H1 (cell line): ENCODE results near the gene HBS1L. TPM values are rescaled to one million over a fixed set of nuclear protein-coding genes. Genes with fewer than 3 reads are reported as not detected.

Source experiments
- CTCF ChIA-PET: fragments of 300-600 bp; sonication (Branson Sonifier 250); formaldehyde crosslinking; loops from one replicate; lab custom pipeline; 2021; ENCODE audit not compliant: partially characterized antibody; lab: Charles Lee
- POLR2A ChIA-PET: fragments of 300-600 bp; sonication (Branson Sonifier 250); formaldehyde crosslinking; loops from one replicate; lab custom pipeline; 2021; ENCODE audit warnings: inconsistent platforms; ENCODE audit not compliant: partially characterized antibody; lab: Charles Lee
- DNase-seq, 2 experiments: peaks; one replicate each; pipeline versions ENCODE4 v3.0.0 to v3.0.0-alpha.2; 2010 to 2022; ENCODE audit warnings: low spot score in 2 of 2, low read depth in 1 of 2, mixed read lengths in 1 of 2
- FAIRE-seq: peaks from 2 replicates; lab custom pipeline; 2011; peaks lifted over from hg19 to GRCh38; lab: Jason Lieb, UNC
- H2AFZ ChIP-seq: 2 replicates; pipeline ENCODE4 v1.8.1; 2012; ENCODE audit warnings: low read length, inconsistent platforms
- H2AK5ac ChIP-seq: 2 replicates; pipeline ENCODE4 v1.6.1; 2013; ENCODE audit warnings: low read depth, low read length
- H2BK120ac ChIP-seq: replicated peaks from 2 replicates; pipeline ENCODE3; 2013; ENCODE audit warnings: low read depth, low read length, inconsistent platforms
- H2BK12ac ChIP-seq: 2 replicates; pipeline ENCODE4 v1.6.1; 2013; ENCODE audit warnings: low read depth, low read length
- H2BK15ac ChIP-seq: 2 replicates; pipeline ENCODE4 v1.6.1; 2013; ENCODE audit warnings: low read length
- H2BK20ac ChIP-seq: 2 replicates; pipeline ENCODE4 v1.6.1; 2013; ENCODE audit warnings: low read length
- H2BK5ac ChIP-seq: 2 replicates; pipeline ENCODE4 v1.6.1; 2013; ENCODE audit warnings: low read depth, low read length
- H3K14ac ChIP-seq: 2 replicates; pipeline ENCODE4 v1.6.1; 2013; ENCODE audit warnings: inconsistent platforms; ENCODE audit not compliant: insufficient read length
- H3K18ac ChIP-seq: 2 replicates; pipeline ENCODE4 v1.6.1; 2013; ENCODE audit warnings: low read length; ENCODE audit errors: extremely low read depth
- H3K23ac ChIP-seq: 2 replicates; pipeline ENCODE4 v1.6.1; 2013; ENCODE audit warnings: inconsistent platforms; ENCODE audit not compliant: insufficient read length
- H3K23me2 ChIP-seq: 2 replicates; pipeline ENCODE4 v1.6.1; 2013; ENCODE audit warnings: low read depth, low read length
- H3K27ac ChIP-seq: 2 replicates; pipeline ENCODE4 v1.6.1; 2011; ENCODE audit warnings: low read depth, low read length, inconsistent platforms
- H3K27me3 ChIP-seq, 4 experiments: replicated peaks in 1 of 4; 1 replicate in 1 of 4; 2 replicates in 3 of 4; pipeline versions ENCODE4 v1.6.1 to v1.8.1; 2011 to 2013; ENCODE audit warnings: low read length in 3 of 4, mild to moderate bottlenecking in 3 of 4, inconsistent platforms in 2 of 4, mixed read lengths in 2 of 4, moderate library complexity in 1 of 4; ENCODE audit not compliant: control insufficient read depth in 3 of 4, insufficient read depth in 3 of 4; ENCODE audit errors: extremely low read depth in 1 of 4
- H3K36me3 ChIP-seq, 4 experiments: 2 replicates each; pipeline versions ENCODE4 v1.6.1 to v1.8.1; 2011 to 2013; ENCODE audit warnings: mild to moderate bottlenecking in 4 of 4, low read length in 3 of 4, moderate library complexity in 2 of 4, control low read depth in 1 of 4, inconsistent platforms in 1 of 4; ENCODE audit not compliant: insufficient read depth in 4 of 4, control insufficient read depth in 2 of 4
- H3K4ac ChIP-seq: replicated peaks from 2 replicates; pipeline ENCODE3; 2013; ENCODE audit warnings: low read length, low read depth, mixed read lengths, inconsistent platforms; ENCODE audit not compliant: insufficient read length
- H3K4me1 ChIP-seq, 4 experiments: replicated peaks in 1 of 4; 1 replicate in 1 of 4; 2 replicates in 3 of 4; pipeline versions ENCODE4 v1.6.1 to v1.8.1; 2011 to 2013; ENCODE audit warnings: low read length in 3 of 4, inconsistent platforms in 2 of 4, mixed read lengths in 1 of 4; ENCODE audit not compliant: insufficient read depth in 4 of 4, control insufficient read depth in 3 of 4
- H3K4me2 ChIP-seq, 2 experiments: 2 replicates each; pipeline versions ENCODE4 v1.6.1 to v1.8.1; 2011 to 2013; ENCODE audit warnings: low read depth in 2 of 2, low read length in 2 of 2, control low read depth in 1 of 2, inconsistent platforms in 1 of 2, mild to moderate bottlenecking in 1 of 2; ENCODE audit not compliant: insufficient read depth in 1 of 2
- H3K4me3 ChIP-seq, 4 experiments: fragments of 200-600, 300-600 bp in 1 of 4; sonication (generic), shearing (Covaris generic), sonication (Bioruptor Twin) in 1 of 4; 2 replicates each; pipeline versions ENCODE4 v1.5.1 to v1.8.1; 2011 to 2016; ENCODE audit warnings: low read length in 4 of 4, low read depth in 3 of 4, control low read depth in 2 of 4, inconsistent platforms in 2 of 4, mild to moderate bottlenecking in 2 of 4, mixed read lengths in 1 of 4, moderate library complexity in 1 of 4; ENCODE audit not compliant: insufficient read depth in 2 of 4; ENCODE audit errors: extremely low read depth in 1 of 4
- H3K56ac ChIP-seq: replicated peaks from 2 replicates; pipeline ENCODE3; 2013; ENCODE audit warnings: low read depth, mild to moderate bottlenecking, mixed read lengths, low read length, inconsistent platforms; ENCODE audit not compliant: insufficient read length
- H3K79me1 ChIP-seq: 2 replicates; pipeline ENCODE4 v1.6.1; 2013; ENCODE audit warnings: low read depth, low read length, control low read depth
- H3K79me2 ChIP-seq, 2 experiments: 2 replicates each; pipeline versions ENCODE4 v1.6.1 to v1.8.1; 2012 to 2013; ENCODE audit warnings: low read length in 2 of 2, mild to moderate bottlenecking in 2 of 2, inconsistent platforms in 1 of 2; ENCODE audit not compliant: insufficient read depth in 2 of 2, control insufficient read depth in 1 of 2
- H3K9ac ChIP-seq, 4 experiments: replicated peaks in 1 of 4; 1 replicate in 1 of 4; 2 replicates in 3 of 4; pipeline versions ENCODE4 v1.6.1 to v1.8.1; 2011 to 2013; ENCODE audit warnings: low read depth in 3 of 4, low read length in 3 of 4, control low read depth in 2 of 4, mild to moderate bottlenecking in 2 of 4, moderate library complexity in 2 of 4, inconsistent platforms in 1 of 4; ENCODE audit errors: extremely low read depth in 1 of 4
- H3K9me3 ChIP-seq, 2 experiments: 2 replicates each; pipeline versions ENCODE4 v1.6.1 to v1.8.1; 2012 to 2013; ENCODE audit warnings: mild to moderate bottlenecking in 2 of 2, moderate library complexity in 2 of 2, control low read depth in 1 of 2, inconsistent platforms in 1 of 2, low read depth in 1 of 2, low read length in 1 of 2, mixed read lengths in 1 of 2; ENCODE audit not compliant: insufficient read depth in 2 of 2
- H4K20me1 ChIP-seq, 2 experiments: replicated peaks in 1 of 2; 2 replicates each; pipeline versions ENCODE3 to v1.8.1; 2011 to 2013; ENCODE audit warnings: inconsistent platforms in 2 of 2, low read length in 2 of 2, mild to moderate bottlenecking in 1 of 2; ENCODE audit not compliant: insufficient read depth in 2 of 2, control insufficient read depth in 1 of 2
- H4K5ac ChIP-seq: 2 replicates; pipeline ENCODE4 v1.6.1; 2013; ENCODE audit warnings: low read length, low read depth, mixed read lengths, inconsistent platforms; ENCODE audit not compliant: insufficient read length
- H4K8ac ChIP-seq: 2 replicates; pipeline ENCODE4 v1.8.0; 2013; ENCODE audit warnings: mild to moderate bottlenecking, moderate library complexity, low read length, inconsistent platforms; ENCODE audit not compliant: insufficient read depth; ENCODE audit errors: extremely low read depth
- H4K91ac ChIP-seq: replicated peaks from 2 replicates; pipeline ENCODE3; 2013; ENCODE audit warnings: low read length, mixed read lengths, inconsistent platforms; ENCODE audit not compliant: insufficient read length
- CEBPB ChIP-seq: IDR thresholded peaks from 2 replicates; pipeline ENCODE4 v1.6.1; 2012; ENCODE audit warnings: low read depth, low read length
- MAFK ChIP-seq: IDR thresholded peaks from 2 replicates; pipeline ENCODE4 v1.6.1; 2012; ENCODE audit warnings: low read depth, mild to moderate bottlenecking, improper control_type of control experiment, low read length
- WGBS, 2 experiments: shearing (Covaris generic) in 1 of 2; methylation state at CpG; one replicate each; pipeline versions ENCODE4 v1.1.6 to v1.1.7; 2013 to 2015; ENCODE audit warnings: low lambda C conversion rate in 2 of 2, mixed read lengths in 2 of 2, inconsistent platforms in 1 of 2, low coverage in 1 of 2, missing lambda C conversion rate in 1 of 2; ENCODE audit not compliant: insufficient replicate concordance in 2 of 2, insufficient coverage in 1 of 2, insufficient read length in 1 of 2; ENCODE audit errors: extremely low coverage in 1 of 2, missing lambda C conversion rate in 1 of 2; 5-methylcytosine and 5-hydroxymethylcytosine counted together
- polyA plus RNA-seq, 7 experiments: library from polyadenylated mRNA; depleted of rRNA in 3 of 7; stranded (reverse) in 5 of 7; unstranded in 2 of 7; fragments of >200 nt in 5 of 7; fragments of 200-250 nt in 2 of 7; gene quantifications; 1 replicate in 5 of 7; 2 replicates in 1 of 7; 4 replicates in 1 of 7; pipeline versions ENCODE4 v1.2.1 to v1.2.3, GENCODE V29; 2011 to 2013; ENCODE audit warnings: missing spikeins in 2 of 7, mixed read lengths in 2 of 7
- total RNA-seq: library from RNA; stranded (reverse); fragmentation: NEBNext Ultra II Directional; extraction: Animal tissue kit (Norgen Biotek cat#: 25700); gene quantifications from 2 replicates; pipeline ENCODE4 v1.2.1, GENCODE V29; 2021

HBS1L gene
- total and polyA plus RNA-seq, 2 of the 8 experiments (the other 6 are each of a cell fraction or from before 2014, with no cell fraction given), result 28.1 to 97.1 TPM

GRCh38 chr6:134995536-134995935, 59.1 kb downstream of the HBS1L start:
- no peak for FAIRE-seq
- no peak overlapping the region for H3K27ac ChIP-seq
- no peaks in the 10 kb centered on the region; the same call in 1 of the 2 replicates for H3K23me2 ChIP-seq
- no peak overlapping the region for H4K8ac ChIP-seq
- DNase-seq, result no peak
- no peak overlapping the region for H2BK20ac ChIP-seq
- no peak overlapping the region for H2AK5ac ChIP-seq
- no peak overlapping the region for H3K9ac ChIP-seq
- CTCF ChIA-PET, result interaction anchor here (1.6 to 1.8 kb wide), 2 partner anchors 55 to 442 kb away, joined by 3 to 7 read pairs; no protein-coding TSS in a partner anchor
- H3K9me3 ChIP-seq, result no peaks in the 10 kb centered on the region
- no peak overlapping the region for H2BK12ac ChIP-seq
- 85% methylated on average over 1 of the region's 1 CpG; no CpG with 5 or more reads in 1 of the 2 experiments for WGBS, 2 experiments
- H3K79me1 ChIP-seq, result no peaks in the 10 kb centered on the region
- H2BK15ac ChIP-seq, result no peak overlapping the region
- TF ChIP-seq MAFK, result no peak
- peak; percentile 41; the same call in 1 of the 2 replicates for TF ChIP-seq CEBPB
- TF ChIP-seq, all 59 proteins: peak for 1
- H4K5ac ChIP-seq, result no peak overlapping the region
- no peak overlapping the region for H2AFZ ChIP-seq
- no peak overlapping the region for H3K4me2 ChIP-seq
- H3K27me3 ChIP-seq, result no peaks in the 10 kb centered on the region
- H3K14ac ChIP-seq, result no peak overlapping the region
- no peak overlapping the region for H3K23ac ChIP-seq
- no peak overlapping the region for H3K4ac ChIP-seq
- H3K4me3 ChIP-seq, result no peak overlapping the region
- no peak overlapping the region for H2BK120ac ChIP-seq
- no peak overlapping the region for H2BK5ac ChIP-seq
- H3K4me1 ChIP-seq, result no peaks in the 10 kb centered on the region; a peak in 1 of 7 replicates
- no peak overlapping the region for H3K56ac ChIP-seq
- no peaks in the 10 kb centered on the region for H4K20me1 ChIP-seq
- H3K36me3 ChIP-seq, result peaks cover 0 to 26% (median 6%) of the 10 kb centered on the region in 4 experiments; a peak in 5 of 8 replicates
- POLR2A ChIA-PET, result no interaction called here
- H3K79me2 ChIP-seq, result no peaks in the 10 kb centered on the region
- no peak overlapping the region for H3K18ac ChIP-seq
- H4K91ac ChIP-seq, result no peak overlapping the region
